Panc1 (cell line): ENCODE results near the gene RPL19.

Source experiments
- POLR2AphosphoS5 ChIP-seq: IDR thresholded peaks from 2 replicates; pipeline ENCODE4 v1.6.1; 2012; ENCODE audit warnings: mild to moderate bottlenecking, low read depth, low read length, moderate library complexity
- TF ChIP-seq, protein P1 (sequence below), 2 experiments: IDR thresholded peaks; 2 replicates each; pipeline ENCODE4 v1.6.1; 2011 to 2012; ENCODE audit warnings: low read depth in 2 of 2, control low read depth in 1 of 2, low read length in 1 of 2, mild to moderate bottlenecking in 1 of 2, moderate library complexity in 1 of 2; ENCODE audit not compliant: insufficient read depth in 1 of 2

- TF ChIP-seq POLR2AphosphoS5, result no peak
- TF ChIP-seq, protein P1, sequence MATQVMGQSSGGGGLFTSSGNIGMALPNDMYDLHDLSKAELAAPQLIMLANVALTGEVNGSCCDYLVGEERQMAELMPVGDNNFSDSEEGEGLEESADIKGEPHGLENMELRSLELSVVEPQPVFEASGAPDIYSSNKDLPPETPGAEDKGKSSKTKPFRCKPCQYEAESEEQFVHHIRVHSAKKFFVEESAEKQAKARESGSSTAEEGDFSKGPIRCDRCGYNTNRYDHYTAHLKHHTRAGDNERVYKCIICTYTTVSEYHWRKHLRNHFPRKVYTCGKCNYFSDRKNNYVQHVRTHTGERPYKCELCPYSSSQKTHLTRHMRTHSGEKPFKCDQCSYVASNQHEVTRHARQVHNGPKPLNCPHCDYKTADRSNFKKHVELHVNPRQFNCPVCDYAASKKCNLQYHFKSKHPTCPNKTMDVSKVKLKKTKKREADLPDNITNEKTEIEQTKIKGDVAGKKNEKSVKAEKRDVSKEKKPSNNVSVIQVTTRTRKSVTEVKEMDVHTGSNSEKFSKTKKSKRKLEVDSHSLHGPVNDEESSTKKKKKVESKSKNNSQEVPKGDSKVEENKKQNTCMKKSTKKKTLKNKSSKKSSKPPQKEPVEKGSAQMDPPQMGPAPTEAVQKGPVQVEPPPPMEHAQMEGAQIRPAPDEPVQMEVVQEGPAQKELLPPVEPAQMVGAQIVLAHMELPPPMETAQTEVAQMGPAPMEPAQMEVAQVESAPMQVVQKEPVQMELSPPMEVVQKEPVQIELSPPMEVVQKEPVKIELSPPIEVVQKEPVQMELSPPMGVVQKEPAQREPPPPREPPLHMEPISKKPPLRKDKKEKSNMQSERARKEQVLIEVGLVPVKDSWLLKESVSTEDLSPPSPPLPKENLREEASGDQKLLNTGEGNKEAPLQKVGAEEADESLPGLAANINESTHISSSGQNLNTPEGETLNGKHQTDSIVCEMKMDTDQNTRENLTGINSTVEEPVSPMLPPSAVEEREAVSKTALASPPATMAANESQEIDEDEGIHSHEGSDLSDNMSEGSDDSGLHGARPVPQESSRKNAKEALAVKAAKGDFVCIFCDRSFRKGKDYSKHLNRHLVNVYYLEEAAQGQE (IDR thresholded peaks at IDR 0.05; ENCODE audit: insufficient read depth in 1 of 2, low read depth in 2 of 2, low read length in 1 of 2), result no peak
These were observed 6.7 kb upstream of the RPL19 start for GRCh38 chr17:39193346-39193745.
